Activated T-cell treated with anti-CD3 and anti-CD28 coated beads, Interleukin-2, amount 50 U/mL, for 48 hours (primary cell): ENCODE data around the gene KIAA1549.

Source experiments
- DNase-seq, 2 experiments: peaks; one replicate each; pipeline ENCODE4 v3.0.0-alpha.2; 2020

KIAA1549 gene

DNA sequence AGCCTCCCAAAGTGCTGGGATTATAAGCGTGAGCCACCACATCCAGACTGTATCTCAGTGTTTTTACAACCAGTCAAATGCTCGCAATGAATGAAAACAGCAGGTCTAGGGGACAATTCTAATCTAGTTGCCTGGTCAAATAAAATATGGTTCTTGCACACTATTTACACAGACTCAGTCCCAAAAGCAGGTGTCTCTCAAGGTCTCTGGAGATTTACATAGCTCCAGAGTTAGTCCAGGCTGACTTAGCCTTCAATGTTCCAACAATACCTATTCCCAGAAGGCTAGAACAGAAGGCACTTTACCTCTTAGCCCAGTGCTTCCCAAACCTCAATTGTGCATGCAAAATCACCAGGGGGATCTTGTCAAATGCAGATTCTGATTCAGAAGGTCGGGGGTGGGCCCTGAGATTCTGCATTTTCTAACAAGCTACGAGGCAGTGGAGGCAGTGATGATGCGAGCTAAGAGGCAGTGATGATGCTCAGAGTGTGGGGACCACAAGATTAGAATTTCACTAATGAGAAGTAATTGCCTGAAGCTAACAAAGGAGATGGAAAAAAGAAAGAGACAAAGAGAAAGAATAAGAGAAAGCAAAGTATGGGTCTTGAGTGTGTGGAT is 6.4 kb downstream of the KIAA1549 start:
- no peak for DNase-seq

DNA sequence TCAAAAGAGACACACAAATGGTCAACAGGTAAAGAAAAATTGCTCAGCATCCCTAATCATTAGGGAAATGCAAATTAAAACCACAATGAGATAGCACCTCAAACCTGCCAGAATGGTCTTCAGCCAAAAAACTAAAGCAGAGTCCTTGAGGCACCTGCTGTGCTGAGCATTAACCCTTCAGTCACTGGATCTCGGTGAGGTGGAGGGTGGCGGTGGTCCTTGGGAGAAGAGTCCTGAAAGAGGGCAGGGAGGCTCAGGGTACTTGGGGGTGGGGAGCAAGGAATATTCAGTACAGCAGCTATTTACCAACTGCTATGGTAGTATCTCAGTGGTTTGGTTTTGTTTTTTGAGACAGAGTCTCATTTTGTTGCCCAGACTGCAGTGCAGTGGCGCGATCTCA is 7.1 kb downstream of the KIAA1549 start:
- DNase-seq: no peak

DNA sequence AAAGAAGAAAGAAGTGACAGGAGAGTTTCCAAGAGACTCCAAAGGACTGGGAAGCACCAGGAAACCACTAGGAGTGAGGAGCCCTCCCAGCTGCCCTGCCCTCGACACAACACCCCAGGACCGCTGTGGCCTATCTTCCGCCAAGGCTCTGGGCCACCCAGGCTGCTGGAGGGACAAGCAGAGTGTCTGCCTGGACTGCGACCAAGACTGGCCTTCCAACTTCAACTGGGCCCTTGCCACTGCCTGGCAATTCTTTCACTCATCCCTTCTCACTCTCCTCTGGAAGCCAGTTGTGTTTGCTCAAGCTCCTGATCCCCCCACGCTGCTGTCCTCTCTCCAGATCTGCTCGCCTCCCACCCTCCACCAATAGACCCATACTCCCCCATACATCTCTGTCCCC is 10.2 kb downstream of the KIAA1549 start:
- DNase-seq: no peak

DNA sequence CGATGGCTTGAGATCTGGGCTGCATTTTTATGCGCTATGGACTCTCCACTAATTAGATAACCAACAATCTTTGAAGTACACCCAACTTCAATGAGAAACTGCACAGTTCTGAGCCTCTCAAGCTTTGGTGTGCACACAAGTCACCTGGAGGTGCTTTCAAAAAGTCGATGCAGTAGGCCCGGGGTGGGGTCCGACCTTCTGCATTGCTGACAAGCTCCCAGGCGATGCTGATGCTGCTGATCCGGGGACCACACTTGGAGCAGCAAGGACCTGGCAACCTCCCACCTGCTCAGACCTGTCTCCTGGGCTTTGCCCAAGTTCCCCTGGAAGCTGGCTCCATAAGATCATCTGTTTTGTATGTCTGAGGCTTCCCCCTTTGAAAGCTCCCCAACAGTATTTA is 10.7 kb downstream of the KIAA1549 start:
- no peak for DNase-seq

DNA sequence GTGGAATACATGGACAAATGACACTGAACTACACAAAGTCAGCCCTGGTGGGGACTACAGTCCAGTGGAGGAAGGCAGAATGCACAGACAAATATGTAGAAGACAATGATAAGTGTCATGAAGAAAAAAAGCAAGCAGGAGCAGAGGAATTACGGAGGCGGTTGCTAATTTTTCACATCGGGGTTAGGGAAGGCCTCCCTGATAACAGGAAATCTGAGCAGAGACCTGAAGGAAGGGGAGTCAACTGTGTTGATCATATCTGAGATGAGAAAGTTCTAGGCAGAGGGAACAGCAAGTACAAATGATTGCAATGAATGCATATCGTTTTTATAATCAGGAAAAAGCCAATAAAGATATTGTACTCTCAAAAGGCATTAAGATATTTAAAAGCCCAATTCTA is 14.0 kb downstream of the KIAA1549 start:
- no peak for DNase-seq

DNA sequence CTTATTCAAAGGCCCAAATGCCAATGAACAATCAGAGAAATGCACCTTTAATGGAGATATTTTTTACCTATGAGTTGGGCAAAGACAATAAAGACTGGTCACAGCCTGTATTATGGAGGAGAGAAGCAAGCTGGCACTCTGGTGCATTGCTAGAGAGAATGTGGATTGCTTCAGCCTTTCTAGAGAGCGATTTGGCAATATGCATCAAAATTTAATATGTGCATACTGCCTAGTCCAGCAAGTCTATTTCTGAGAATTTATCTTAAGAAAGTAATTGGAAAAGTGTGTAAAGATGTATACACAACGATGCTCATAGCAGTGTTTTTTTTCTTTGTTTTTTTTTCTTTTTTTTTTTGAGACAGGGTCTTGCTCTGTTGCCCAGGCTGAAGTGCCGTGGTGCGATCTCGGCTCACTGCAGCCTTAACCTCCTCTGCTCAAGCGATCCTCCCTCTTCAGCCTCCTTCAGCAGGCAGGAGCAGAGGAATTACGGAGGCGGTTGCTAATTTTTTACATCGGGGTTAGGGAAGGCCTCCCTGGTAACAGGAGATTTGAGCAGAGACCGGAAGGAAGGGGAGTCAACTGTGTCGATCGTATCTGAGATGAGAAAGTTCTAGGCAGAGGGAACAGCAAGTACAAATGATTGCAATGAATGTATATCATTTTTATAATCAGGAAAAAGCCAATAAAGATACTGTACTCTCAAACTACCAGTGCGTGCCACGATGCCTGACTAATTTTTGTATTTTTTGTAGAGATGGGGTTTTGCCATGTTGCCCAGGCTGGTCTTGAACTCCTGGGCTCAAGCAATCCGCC is 16.4 kb downstream of the KIAA1549 start:
- no peak for DNase-seq

DNA sequence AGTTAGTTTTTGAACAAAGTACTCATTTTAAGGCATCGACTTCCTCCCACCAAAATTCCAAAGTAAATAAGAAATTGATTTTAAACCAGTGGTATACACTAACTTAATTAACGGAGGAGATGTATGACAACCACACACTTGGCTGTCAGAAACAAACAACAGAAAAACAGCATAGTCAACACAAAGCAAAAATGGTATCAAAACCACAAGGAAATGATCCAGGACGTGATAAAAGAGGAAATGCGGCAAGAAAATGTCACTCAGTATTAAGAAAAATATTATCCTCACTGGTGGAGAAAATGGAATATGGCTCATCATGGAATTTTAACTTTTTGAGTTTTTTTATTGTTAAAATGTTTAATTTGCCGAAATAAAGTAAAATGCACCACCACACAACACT is 17.5 kb downstream of the KIAA1549 start:
- DNase-seq: no peak

DNA sequence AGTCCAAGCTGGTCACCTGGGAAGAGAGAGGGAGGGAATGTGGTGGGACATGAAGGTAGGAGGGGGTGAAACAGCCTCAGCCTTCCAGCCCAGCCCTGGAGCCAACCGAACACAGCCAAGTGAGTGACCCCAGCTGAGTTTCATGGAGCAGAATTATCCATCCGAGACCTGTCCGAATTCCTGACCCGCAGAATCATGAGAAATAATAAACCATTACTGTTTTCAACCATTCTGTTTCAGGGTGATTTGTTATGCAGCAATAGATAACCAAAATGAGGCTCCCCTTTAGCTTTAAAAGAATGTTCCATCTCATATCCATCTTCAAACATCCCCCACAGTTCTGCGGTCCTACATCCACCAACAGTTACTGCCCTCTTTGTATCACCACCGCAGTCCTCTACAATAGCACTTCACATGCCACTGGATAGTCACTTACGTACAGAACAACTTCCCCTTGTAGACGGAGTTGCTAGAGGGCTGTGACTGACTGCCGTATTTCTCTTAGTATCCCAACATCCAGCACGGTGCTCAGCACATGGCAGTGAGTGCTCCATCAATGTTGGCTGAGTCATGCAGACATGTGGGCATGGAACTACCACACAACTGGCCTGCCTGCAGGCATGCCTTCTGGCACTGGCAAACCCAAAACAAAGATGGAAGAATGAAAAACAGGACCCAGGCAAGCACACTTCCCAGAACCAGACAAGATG is 18.5 kb downstream of the KIAA1549 start:
- no peak for DNase-seq

DNA sequence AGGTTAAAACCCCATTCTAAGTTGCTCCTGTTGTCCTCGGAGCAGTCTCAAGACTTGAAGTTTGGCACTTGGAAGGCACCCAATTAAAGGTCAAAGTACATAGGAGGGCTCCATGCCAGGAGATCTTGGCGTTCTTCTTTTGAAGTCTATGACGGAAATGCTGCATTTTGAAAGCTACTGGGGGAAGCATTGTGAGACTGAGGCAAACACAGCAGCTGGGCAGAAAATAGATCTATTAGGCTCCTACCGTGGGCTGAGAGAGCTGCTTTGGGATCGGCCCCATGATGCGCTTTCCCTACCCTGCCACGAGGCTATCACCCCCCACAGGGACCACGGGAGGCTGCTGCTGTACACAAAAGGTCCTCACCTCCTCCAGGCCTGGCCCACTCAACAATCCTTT is 20.0 kb downstream of the KIAA1549 start:
- DNase-seq: no peak

DNA sequence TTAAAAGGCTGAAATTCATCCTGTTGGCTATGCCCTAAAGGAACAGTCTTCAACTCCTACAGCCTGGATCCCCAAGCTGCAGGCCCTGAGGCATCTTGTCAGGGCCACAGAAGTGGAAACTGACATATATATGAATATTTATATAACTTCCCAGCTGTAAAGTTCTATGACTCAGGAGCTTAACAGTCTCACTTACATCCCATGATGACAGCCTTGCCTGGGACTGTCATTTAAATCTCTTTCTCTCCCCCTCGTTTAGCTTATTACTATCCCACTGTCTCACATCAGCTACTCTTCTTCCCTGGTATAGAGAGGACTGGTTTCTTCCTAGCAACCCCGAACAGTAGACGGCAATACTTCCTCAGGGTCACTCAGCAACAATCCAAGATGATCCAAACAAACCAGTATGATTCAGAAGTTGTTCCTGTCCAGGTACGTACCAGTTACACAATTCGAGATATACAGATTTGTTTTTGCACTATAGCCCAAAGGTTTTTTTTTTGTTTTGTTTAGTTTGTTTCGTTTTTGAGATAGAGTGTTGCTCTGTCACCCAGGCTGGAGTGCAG is 22.7 kb downstream of the KIAA1549 start:
- DNase-seq: no peak

DNA sequence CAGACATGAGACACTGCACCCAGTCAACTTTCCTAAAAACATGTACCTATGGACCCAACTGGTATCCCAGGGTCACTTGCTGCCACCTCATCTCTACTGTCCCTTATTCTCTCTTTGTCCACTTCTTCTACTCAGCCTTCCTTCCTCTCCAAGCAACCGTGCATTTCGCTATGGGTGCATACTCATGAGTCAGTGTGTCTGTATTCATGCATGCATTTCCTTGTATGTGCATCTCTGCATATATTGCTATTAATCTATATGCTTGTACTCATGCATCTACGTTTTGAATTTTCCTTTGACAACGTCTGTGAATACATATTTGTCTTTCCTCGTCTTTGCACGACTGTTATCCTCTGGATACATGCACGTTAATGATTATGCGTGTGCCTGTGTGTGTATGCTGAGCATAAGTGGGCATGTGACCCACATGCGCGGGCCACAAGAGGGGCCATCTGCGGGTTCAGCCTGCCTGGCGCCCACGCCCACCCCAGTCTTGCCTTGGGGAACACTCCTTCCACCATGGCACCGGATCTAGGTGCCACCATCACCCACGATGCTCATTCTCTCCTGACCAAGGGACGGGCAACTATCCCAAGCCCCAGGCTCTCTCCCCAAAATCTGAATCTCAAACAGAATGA is 23.3 kb downstream of the KIAA1549 start:
- no peak for DNase-seq

DNA sequence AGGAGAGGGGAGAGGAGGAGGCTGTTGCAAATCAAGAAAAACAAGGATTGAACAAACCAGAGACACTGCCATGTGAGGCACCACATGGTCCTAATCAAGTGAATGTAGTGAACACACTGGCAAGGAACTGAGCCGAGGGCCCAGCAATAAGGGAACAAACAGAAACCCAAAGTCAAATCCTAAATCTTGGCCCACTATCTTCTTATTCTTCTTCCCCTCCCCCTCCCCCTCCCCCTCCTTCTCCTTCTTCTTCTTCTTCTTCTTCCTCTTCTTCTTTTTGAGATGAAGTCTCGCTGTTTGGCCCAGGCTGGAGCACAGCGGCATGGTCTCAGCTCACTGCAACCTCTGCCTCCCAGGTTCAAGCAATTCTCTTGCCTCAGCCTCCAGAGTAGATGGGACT is 24.0 kb downstream of the KIAA1549 start:
- DNase-seq: no peak

DNA sequence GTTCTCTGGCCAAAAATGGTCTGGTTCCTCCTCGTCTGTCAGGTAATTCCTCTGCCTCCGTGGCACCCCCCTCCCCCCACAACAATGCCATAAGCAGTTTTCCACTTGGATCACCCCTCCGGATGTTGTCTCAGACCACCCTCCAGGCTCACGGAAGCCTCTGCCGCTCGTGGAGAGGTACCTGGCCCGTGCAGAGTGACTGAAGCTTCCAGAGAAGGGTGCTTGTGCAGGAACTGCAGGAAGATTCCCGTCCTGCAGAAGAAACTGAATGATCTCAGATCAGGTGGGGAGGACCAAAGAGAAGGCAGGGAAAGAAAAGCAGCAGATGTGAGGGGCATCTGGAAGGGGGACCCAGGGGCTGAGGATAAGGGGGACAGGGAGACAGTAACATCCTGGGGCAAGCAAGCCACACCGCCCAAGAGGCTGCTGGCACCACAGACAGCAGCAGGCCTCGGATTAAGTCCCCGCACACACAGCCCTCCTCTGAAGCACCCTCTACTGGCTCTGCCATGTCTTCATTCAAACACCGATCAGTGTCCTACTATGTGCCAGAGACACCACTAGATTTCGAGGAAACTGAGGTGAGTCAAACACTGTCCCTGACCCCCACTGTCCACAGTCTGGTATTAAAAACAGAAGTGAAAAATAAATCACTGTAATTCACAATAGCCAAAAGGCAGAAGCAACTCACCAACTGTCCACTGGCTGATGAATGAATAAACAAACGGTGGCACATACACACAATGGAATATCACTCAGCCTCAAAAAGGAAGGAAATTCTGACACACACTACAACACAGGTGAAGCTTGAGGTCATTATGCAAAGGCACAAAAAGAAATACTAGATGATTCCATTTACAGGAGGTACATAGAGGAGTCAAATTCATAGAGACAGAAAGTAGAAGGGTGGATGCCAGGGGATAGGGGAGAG is 26.4 kb downstream of the KIAA1549 start:
- no peak for DNase-seq

DNA sequence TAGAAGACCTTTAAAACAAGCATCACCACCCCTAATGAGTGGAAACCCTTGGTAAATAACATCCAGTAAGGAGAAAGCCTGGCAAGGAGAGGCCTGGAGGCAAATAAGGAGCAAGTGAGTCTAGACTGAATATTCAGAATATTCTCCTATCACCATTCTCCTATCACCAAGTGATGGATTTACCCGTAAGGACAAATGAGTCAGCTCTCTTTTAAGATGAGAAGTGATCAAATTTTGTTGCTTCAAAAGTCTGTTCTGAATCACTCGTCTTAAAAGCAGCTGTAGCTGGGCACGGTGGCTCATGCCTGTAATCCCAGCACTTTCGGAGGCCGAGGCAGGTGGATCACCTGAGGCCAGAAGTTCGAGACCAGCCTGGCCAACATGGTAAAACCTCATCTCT is 28.4 kb downstream of the KIAA1549 start:
- DNase-seq: no peak

DNA sequence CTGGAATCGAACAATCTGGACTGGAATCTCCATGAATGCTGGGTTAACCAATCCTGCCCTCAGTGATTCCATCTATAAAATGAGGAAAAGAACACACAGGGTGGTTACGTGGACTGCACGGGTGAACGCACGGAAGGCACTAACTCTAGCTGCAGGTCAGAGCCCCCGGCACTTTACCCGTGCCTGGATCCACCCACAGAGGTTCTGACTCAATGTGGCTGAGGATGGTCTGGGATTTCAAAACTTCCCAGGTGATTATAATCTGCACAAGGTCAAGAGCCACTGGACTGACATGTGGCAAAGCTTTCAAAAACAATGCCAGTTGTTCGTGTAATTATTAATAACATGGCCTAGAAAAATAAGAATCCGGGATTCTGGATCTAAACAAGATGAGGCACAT is 29.2 kb downstream of the KIAA1549 start:
- no peak for DNase-seq

DNA sequence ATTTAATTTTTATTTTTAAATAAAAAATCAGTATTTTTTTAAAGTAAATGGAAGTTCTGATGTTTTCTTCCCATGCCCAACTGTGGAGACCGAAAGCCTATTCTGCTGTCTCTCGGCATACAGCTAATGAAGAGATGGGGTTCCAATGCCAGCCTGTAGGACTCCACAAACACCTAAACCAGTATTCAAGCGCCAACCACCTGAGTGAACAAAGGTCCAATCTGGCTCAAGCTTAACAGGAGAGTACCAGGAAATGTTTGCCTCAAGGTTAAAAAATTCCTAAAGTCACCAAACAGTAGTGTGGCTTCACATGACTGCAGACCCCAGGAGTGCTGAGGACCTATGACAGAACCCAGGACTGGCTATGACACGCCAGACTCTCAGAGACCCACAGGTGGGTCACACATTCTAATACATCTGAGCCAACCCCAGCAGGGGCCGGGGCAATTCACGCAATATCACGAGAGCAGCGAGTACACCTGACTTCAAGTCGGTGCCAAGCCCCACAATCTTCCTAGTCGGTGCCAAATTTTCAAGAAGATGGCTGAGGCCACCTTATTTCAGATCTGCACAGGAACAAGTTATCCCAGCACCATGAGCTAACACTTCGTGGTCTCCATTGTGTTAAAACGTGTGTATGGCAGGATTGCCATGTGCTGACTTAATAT is 31.6 kb downstream of the KIAA1549 start:
- DNase-seq: no peak

DNA sequence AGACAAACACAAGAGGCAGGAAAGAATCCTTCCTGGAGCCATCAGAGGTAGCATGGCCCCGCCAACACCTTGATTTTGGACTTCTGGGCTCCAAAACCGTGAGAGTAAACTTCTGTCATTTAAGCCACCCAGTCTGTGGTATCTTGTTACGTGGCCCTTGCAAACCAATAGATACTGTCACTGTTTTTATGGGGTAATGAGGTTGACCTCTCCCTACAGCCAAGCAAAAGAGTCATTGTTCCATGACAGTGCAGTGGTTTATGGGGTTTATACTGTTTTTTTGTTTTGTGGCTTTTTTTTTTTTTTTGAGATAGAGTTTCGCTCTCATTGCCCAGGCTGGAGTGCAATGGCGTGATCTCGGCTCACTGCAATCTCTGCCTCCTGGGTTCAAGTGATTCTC is 32.8 kb downstream of the KIAA1549 start:
- no peak for DNase-seq

DNA sequence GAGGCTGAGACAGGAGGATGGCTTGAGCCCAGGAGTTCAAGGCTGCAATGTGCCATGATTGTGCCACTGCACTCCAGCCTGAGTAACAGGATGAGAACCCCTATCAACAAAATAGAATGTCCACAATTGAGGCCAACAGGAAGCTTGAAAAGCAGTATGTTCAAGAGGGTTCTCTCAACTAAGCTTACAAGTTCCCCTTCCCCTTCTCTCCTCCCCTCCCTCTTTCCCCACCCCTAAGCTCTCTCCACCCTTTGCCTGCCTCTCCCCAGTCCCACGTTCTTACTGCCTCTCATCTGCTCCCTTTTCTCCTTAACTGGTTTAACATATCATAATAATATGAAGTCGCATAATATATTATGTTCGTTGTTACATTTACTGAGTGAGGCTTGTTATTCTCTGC is 35.4 kb downstream of the KIAA1549 start:
- no peak for DNase-seq

DNA sequence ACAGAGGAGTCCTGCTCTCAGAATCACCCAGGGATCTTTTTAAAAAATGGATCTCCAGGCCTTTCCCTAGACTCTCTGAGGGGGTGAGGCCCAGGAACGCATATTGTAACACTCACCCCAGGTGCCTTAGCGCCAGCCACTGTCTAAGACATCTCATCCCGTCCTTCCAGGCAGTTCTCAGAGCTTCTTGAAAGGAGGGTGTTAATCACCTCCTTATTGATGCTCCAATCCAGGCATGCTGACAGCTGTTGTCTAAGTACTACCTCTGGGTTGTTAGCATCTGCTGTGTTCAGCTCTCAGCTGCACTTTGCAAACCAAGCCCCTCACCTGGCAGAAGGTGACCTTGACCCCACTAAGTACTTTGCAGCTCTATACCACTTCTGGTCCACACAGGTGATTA is 36.0 kb downstream of the KIAA1549 start:
- no peak for DNase-seq

DNA sequence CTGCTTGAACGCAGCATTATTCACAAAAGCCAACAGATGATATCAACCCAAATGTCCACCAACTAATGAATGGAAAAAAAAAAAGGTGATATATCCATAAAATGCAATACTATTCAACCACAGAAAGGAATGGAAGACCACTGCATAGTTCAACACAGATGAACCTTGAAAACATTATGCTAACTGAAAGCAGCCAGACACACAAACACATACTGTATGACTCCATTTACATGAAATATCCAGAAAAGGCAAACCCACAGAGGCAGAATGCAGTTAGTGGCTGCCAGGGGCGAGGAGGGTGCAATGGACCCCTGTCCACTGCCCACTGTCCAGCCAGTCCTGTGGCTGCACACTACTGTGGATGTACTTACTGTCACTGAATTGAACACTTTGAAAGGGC is 36.6 kb downstream of the KIAA1549 start:
- no peak for DNase-seq

DNA sequence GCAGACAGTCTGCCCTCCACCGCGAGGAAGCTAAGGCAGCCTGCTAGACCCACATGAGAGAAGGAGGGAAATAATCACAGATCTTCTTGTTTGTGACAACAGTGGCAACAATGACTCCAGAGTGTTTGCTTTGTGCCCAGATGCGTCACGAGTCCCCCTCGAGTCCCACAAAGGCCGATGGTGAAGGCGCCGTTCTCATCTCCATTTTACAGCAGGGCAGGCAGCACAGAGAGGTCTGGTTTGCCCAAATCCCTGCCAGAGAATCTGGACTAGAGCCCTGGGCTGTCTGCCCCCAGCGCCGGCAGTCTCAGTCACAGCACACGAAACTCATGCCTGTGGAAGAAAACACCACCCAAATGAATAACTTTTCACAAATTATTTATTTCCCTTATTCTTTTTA is 38.1 kb downstream of the KIAA1549 start:
- no peak for DNase-seq

DNA sequence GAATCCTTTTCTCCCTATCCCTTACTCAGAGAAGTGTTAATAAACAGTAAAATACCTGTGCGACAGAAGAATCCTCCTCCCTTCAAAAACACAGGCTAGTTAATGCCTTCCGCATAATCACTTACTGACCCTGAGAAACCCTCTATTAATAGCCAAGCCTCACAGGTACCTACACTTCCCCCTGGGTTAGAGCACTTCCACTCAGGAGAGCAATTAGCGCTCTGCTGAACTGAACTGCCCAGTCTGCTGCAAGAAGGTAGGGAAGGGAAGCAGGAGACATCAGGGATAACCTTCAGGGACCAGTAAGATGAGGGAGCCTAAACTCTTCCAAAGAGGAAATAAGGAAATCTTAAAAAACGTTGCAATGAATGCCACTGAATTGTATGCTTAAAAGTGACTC is 39.6 kb downstream of the KIAA1549 start:
- DNase-seq: no peak
